Neural progenitor cell (in vitro differentiated cells): Measurements from ENCODE around the gene OSBPL1A.

Source experiments
- EZH2 ChIP-seq: fragments of 200-600 bp; sonication (generic); IDR thresholded peaks from 2 replicates; pipeline ENCODE4 v1.6.1; 2017; ENCODE audit warnings: antibody characterized with exemption, mild to moderate bottlenecking, moderate library complexity
- EZH2phosphoT487 ChIP-seq: fragments of 200-600 bp; sonication (generic); IDR thresholded peaks from 2 replicates; pipeline ENCODE4 v1.6.1; 2017; ENCODE audit warnings: antibody characterized with exemption
- TF ChIP-seq, protein P1 (sequence below): fragments of 200-600 bp; sonication (generic); IDR thresholded peaks from 2 replicates; pipeline ENCODE4 v1.5.1; 2017; ENCODE audit warnings: antibody characterized with exemption, mild to moderate bottlenecking

DNA sequence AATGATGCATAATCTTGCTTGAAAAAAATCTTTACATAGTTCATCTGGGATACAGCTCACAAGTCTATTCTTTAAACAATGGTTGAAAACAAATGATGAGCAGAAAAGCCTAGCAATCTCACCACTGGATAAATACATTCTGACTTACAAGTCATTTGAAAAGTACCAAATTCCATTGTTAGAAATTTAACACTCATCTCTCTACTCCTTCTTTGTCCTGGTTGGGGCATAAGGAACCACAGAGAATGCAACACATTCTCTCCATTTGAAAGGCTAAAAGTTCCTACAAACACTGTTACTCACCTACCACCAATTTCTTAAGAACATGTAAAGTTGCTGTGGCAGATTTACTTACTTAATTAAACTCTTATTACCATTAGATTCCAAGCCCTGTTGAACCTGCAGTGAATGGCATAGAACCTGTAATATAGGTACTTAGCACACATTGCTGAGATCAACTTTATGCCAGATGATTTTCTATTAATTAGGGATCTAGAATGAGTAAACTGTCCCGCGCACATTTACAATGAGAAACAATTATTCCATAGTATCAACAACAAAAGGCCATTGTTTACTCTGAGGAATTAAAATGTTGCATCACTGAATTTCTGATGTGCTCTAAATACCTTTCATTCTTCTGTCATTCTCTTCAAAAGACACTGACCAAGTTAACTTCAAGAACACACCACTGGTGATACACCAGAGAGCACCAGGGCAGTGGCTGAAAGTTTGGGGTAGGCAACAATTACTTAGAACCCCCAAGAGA is 189.2 kb downstream of the OSBPL1A start:
- TF ChIP-seq, protein P1, sequence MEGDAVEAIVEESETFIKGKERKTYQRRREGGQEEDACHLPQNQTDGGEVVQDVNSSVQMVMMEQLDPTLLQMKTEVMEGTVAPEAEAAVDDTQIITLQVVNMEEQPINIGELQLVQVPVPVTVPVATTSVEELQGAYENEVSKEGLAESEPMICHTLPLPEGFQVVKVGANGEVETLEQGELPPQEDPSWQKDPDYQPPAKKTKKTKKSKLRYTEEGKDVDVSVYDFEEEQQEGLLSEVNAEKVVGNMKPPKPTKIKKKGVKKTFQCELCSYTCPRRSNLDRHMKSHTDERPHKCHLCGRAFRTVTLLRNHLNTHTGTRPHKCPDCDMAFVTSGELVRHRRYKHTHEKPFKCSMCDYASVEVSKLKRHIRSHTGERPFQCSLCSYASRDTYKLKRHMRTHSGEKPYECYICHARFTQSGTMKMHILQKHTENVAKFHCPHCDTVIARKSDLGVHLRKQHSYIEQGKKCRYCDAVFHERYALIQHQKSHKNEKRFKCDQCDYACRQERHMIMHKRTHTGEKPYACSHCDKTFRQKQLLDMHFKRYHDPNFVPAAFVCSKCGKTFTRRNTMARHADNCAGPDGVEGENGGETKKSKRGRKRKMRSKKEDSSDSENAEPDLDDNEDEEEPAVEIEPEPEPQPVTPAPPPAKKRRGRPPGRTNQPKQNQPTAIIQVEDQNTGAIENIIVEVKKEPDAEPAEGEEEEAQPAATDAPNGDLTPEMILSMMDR, result no peak
- no peak for TF ChIP-seq EZH2phosphoT487
- TF ChIP-seq EZH2, result no peak
